HG03342 (cell line): ENCODE measurements around the gene KBTBD3.
"Not testable (repeated sequence)": the region's sequence is repeated elsewhere in the genome, so short reads cannot be mapped to it uniquely, and the experiment has no call there.

ENCODE experiments used
- ATAC-seq: cut with Tn5 transposase; IDR thresholded peaks from one replicate; pipeline ENCODE4 v1.9.1; 2021; ENCODE audit warnings: mild to moderate bottlenecking, moderate library complexity; ENCODE audit not compliant: unreplicated experiment

The KBTBD3 gene

DNA sequence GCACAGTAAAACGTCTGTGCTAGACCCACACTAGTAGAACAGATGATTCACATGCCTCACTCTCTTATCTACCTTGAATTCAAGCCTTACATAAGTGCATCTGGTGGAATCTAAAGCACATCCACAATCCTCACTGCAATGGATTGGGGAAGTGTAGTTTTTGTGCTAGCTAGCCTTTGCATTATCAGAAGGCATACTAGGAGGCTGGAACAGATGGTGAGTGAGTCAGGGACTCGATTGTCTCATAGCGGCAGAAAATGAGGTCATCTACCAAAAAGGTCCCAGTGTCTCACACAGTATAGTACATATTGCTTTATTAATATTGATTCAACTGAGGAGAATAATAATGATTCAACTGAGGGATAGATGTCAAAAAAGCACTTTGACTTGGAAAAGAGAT is 64.4 kb downstream of the KBTBD3 start:
- no peak for ATAC-seq

DNA sequence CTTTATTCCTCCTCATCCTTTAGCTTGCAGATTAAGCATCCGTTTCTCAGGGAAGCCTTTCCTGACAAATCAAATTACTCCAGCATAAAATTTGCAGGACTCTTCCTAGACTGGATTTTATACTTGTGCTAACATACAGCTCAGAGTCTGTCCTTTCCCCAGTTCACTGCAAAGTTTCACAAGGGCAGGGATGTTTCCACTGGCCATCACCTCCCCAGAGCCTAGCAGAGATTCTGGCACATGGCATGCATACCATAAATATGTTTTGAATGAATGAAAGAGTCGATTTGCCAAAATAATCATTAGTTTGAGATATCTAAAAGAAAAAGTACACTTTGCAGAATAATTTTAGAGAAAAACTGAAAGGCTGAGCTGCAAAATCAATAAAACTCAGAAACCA is 65.7 kb downstream of the KBTBD3 start:
- no peak for ATAC-seq

DNA sequence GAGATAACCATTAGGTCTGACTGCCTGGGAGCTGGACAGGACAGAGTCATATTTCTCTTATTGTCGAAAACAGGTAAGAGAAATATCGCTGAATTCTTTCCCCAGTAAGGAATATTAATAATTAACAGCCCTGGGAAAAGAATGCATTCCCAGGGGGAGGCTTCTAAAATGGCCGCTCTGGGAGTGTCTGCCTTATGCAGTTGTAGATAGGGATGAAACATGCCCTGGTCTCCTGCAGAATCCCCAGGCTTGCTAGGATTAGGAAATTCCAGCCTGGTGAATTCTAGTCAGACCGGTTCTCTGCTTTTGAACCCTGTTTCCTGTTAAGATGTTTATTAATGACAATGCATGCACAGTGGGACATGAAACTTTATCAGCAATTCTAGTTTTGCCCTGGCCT is 74.1 kb downstream of the KBTBD3 start:
- ATAC-seq: not testable (repeated sequence)

DNA sequence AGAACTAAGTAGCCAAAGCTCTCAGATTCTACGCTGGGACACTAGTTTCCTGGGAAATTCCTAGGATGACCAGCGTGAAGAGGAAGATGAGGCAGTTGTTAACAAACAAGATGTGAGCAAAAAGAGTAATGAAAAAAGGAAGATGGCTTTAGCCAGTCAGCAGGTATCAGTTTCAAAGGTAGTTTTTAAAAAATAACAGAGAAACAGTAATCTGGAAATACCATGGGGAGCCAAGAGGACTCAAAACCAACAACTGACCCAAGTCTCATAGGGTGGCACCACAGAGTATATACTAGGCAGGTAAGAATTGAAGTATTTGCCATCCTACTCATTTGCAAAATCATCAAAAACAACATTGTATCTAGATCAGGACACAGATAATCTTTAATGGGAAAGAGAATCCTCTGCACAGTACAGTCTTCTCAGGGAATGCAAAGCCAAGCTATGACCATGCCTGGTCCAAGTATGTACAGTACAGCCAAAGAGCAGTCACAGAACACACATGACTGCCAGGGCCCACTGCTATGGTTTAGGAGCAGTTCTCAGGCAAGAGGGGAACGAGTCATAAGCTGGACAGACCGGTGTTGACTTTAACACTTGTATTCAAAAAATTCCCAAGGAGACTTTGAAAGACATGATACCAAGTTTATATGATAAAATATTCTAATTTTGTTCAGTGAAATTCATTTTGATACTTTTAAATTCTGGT is 75.7 kb downstream of the KBTBD3 start:
- no peak for ATAC-seq
